Measurements from ENCODE around the gene CDC42EP4. TPM values are rescaled to one million over a fixed set of nuclear protein-coding genes. Genes with fewer than 3 reads are reported as not detected.
"Not testable (repeated sequence)": the region's sequence is repeated elsewhere in the genome, so short reads cannot be mapped to it uniquely, and the experiment has no call there.

CDC42EP4 gene
- total RNA-seq, 2 experiments from 2014 or later = 1.3 to 1.5 TPM

GRCh38 chr17:73338566-73339197 is 26.9 kb upstream of the CDC42EP4 start:
- Mint-ChIP-seq H3K27me3 (no peaks in the 10 kb centered on the region), H3K4me1 (peaks cover 6% of the 10 kb centered on the region), H3K27ac (no peak overlapping the region), H3K36me3 (no peaks in the 10 kb centered on the region), H3K4me3 (no peak overlapping the region), H3K9me3 (ENCODE audit: low read depth) (no peaks in the 10 kb centered on the region)
- CTCF ChIA-PET = interaction anchor here (1.1 kb wide), 1 partner anchor 31 kb away, joined by 3 read pairs; no protein-coding TSS in a partner anchor
- ATAC-seq (no peak), DNase-seq (no peak)

GRCh38 chr17:73338050-73338521 is 26.3 kb upstream of the CDC42EP4 start:
- no peaks in the 10 kb centered on the region for H3K36me3 Mint-ChIP-seq
- no peaks in the 10 kb centered on the region for H3K27me3 Mint-ChIP-seq
- no peak overlapping the region for H3K27ac Mint-ChIP-seq
- no peaks in the 10 kb centered on the region for H3K9me3 Mint-ChIP-seq (ENCODE audit: low read depth)
- ATAC-seq = no peak
- peaks cover 6% of the 10 kb centered on the region for H3K4me1 Mint-ChIP-seq
- DNase-seq = no peak
- CTCF ChIA-PET = no interaction called here
- no peak overlapping the region for H3K4me3 Mint-ChIP-seq

- Mint-ChIP-seq H3K4me3 (no peak overlapping the region), H3K36me3 (no peaks in the 10 kb centered on the region), H3K9me3 (ENCODE audit: low read depth) (no peaks in the 10 kb centered on the region), H3K27me3 (no peaks in the 10 kb centered on the region), H3K27ac (no peak overlapping the region), H3K4me1 (peaks cover 6% of the 10 kb centered on the region)
- CTCF ChIA-PET = no interaction called here
- DNase-seq = no peak
- ATAC-seq = no peak
These were observed 25.5 kb upstream of the CDC42EP4 start for GRCh38 chr17:73337330-73337710.

- Mint-ChIP-seq H3K36me3 (no peaks in the 10 kb centered on the region), H3K27me3 (no peaks in the 10 kb centered on the region), H3K4me3 (no peak overlapping the region), H3K9me3 (ENCODE audit: low read depth) (no peaks in the 10 kb centered on the region), H3K4me1 (peaks cover 6% of the 10 kb centered on the region), H3K27ac (no peak overlapping the region)
- no peak for DNase-seq
- CTCF ChIA-PET = no interaction called here
- no peak for ATAC-seq
These were observed 24.9 kb upstream of the CDC42EP4 start for GRCh38 chr17:73336408-73337329.

GRCh38 chr17:73335591-73336407 is 24.0 kb upstream of the CDC42EP4 start:
- H3K27ac Mint-ChIP-seq = no peak overlapping the region
- H3K27me3 Mint-ChIP-seq = no peaks in the 10 kb centered on the region
- no peaks in the 10 kb centered on the region for H3K36me3 Mint-ChIP-seq
- no peaks in the 10 kb centered on the region for H3K9me3 Mint-ChIP-seq (ENCODE audit: low read depth)
- H3K4me3 Mint-ChIP-seq = no peak overlapping the region
- DNase-seq = no peak
- ATAC-seq = no peak
- CTCF ChIA-PET = no interaction called here
- peaks cover 6% of the 10 kb centered on the region for H3K4me1 Mint-ChIP-seq

- no peak overlapping the region for H3K4me3 Mint-ChIP-seq
- ATAC-seq = no peak
- no peaks in the 10 kb centered on the region for H3K9me3 Mint-ChIP-seq (ENCODE audit: low read depth)
- H3K27ac Mint-ChIP-seq = no peak overlapping the region
- no peaks in the 10 kb centered on the region for H3K27me3 Mint-ChIP-seq
- CTCF ChIA-PET = no interaction called here
- no peaks in the 10 kb centered on the region for H3K36me3 Mint-ChIP-seq
- no peak for DNase-seq
- H3K4me1 Mint-ChIP-seq = peaks cover under 1% of the 10 kb centered on the region
These were observed 23.1 kb upstream of the CDC42EP4 start for GRCh38 chr17:73334771-73335513.

GRCh38 chr17:73333445-73333844 is 21.6 kb upstream of the CDC42EP4 start:
- CTCF ChIA-PET = interaction anchor here (0.7 kb wide), 1 partner anchor 195 kb away, joined by 3 read pairs; no protein-coding TSS in a partner anchor
- H3K36me3 Mint-ChIP-seq; ATAC-seq; H3K9me3 Mint-ChIP-seq (ENCODE audit: low read depth); H3K4me1 Mint-ChIP-seq; H3K27ac Mint-ChIP-seq; H3K27me3 Mint-ChIP-seq; DNase-seq; H3K4me3 Mint-ChIP-seq: not testable (repeated sequence)

GRCh38 chr17:73331060-73331459 is 19.3 kb upstream of the CDC42EP4 start:
- no peak for ATAC-seq
- Mint-ChIP-seq H3K4me1 (no peaks in the 10 kb centered on the region), H3K36me3 (no peaks in the 10 kb centered on the region), H3K9me3 (ENCODE audit: low read depth) (no peaks in the 10 kb centered on the region), H3K27me3 (no peaks in the 10 kb centered on the region), H3K4me3 (no peak overlapping the region), H3K27ac (no peak overlapping the region)
- CTCF ChIA-PET = interaction anchor here (0.8 kb wide), 1 partner anchor 605 kb away, joined by 3 read pairs; no protein-coding TSS in a partner anchor
- DNase-seq = no peak

- Mint-ChIP-seq H3K36me3 (no peaks in the 10 kb centered on the region), H3K9me3 (ENCODE audit: low read depth) (no peaks in the 10 kb centered on the region), H3K27ac (no peak overlapping the region), H3K4me3 (no peak overlapping the region), H3K4me1 (no peaks in the 10 kb centered on the region), H3K27me3 (peaks cover 3% of the 10 kb centered on the region)
- no peak for DNase-seq
- CTCF ChIA-PET = no interaction called here
- ATAC-seq = no peak
These were observed 15.9 kb upstream of the CDC42EP4 start for GRCh38 chr17:73327676-73328075.

- H3K27me3 Mint-ChIP-seq = peaks cover 3% of the 10 kb centered on the region
- H3K4me1 Mint-ChIP-seq = no peaks in the 10 kb centered on the region
- H3K9me3 Mint-ChIP-seq (ENCODE audit: low read depth) = no peaks in the 10 kb centered on the region
- CTCF ChIA-PET = no interaction called here
- H3K36me3 Mint-ChIP-seq = no peaks in the 10 kb centered on the region
- no peak overlapping the region for H3K27ac Mint-ChIP-seq
- H3K4me3 Mint-ChIP-seq = no peak overlapping the region
- DNase-seq (no peak), ATAC-seq (no peak)
These were observed 13.7 kb upstream of the CDC42EP4 start for GRCh38 chr17:73325527-73325842.

GRCh38 chr17:73324711-73325526 is 13.1 kb upstream of the CDC42EP4 start:
- ATAC-seq (no peak), DNase-seq (no peak)
- Mint-ChIP-seq H3K9me3 (ENCODE audit: low read depth) (no peaks in the 10 kb centered on the region), H3K4me1 (no peaks in the 10 kb centered on the region), H3K27ac (no peak overlapping the region), H3K36me3 (no peaks in the 10 kb centered on the region), H3K4me3 (no peak overlapping the region), H3K27me3 (peaks cover 3% of the 10 kb centered on the region)
- CTCF ChIA-PET = no interaction called here

GRCh38 chr17:73324160-73324475 is 12.3 kb upstream of the CDC42EP4 start:
- Mint-ChIP-seq H3K4me3 (no peak overlapping the region), H3K27me3 (peaks cover 3% of the 10 kb centered on the region), H3K27ac (no peak overlapping the region), H3K4me1 (no peaks in the 10 kb centered on the region), H3K36me3 (no peaks in the 10 kb centered on the region), H3K9me3 (ENCODE audit: low read depth) (no peaks in the 10 kb centered on the region)
- ATAC-seq (no peak), DNase-seq (no peak)
- CTCF ChIA-PET = no interaction called here

All from activated CD8-positive, alpha-beta memory T cell treated with anti-CD3 and anti-CD28 coated beads, Interleukin-2, amount 10 ng/mL, durations not matched to agents 7 days and 5 days (primary cell).